Immature natural killer cell (primary cell): ENCODE measurements around the gene PPM1H. TPM values are rescaled to one million over a fixed set of nuclear protein-coding genes. Genes with fewer than 3 reads are reported as not detected.
"Not testable (repeated sequence)": the region's sequence is repeated elsewhere in the genome, so short reads cannot be mapped to it uniquely, and the experiment has no call there.

ENCODE experiments used
- DNase-seq, 3 donors: peaks; one replicate each; pipeline ENCODE4 v3.0.0; 2022; ENCODE audit warnings: mixed read lengths in 1 of 3
- H3K27ac Mint-ChIP-seq, 6 donors: one replicate each; pipeline ENCODE4 v1.8.0; 2020; ENCODE audit warnings: mixed read lengths in 6 of 6, mild to moderate bottlenecking in 5 of 6, inconsistent platforms in 4 of 6, moderate library complexity in 3 of 6
- H3K27me3 Mint-ChIP-seq, 3 donors: one replicate each; pipeline ENCODE4 v1.8.0; 2020 to 2021; ENCODE audit warnings: low read depth in 3 of 3, mild to moderate bottlenecking in 3 of 3, mixed read lengths in 3 of 3, moderate library complexity in 3 of 3, inconsistent platforms in 1 of 3
- H3K36me3 Mint-ChIP-seq, 3 donors: one replicate each; pipeline ENCODE4 v1.8.0; 2020; ENCODE audit warnings: mixed read lengths in 3 of 3, inconsistent platforms in 2 of 3, mild to moderate bottlenecking in 2 of 3
- H3K4me1 Mint-ChIP-seq, 2 donors: one replicate each; pipeline ENCODE4 v1.8.0; 2020; ENCODE audit warnings: inconsistent platforms in 2 of 2, mild to moderate bottlenecking in 2 of 2, mixed read lengths in 2 of 2, moderate library complexity in 1 of 2
- H3K4me3 Mint-ChIP-seq, 5 donors: one replicate each; pipeline ENCODE4 v1.8.0; 2020; ENCODE audit warnings: mild to moderate bottlenecking in 5 of 5, mixed read lengths in 5 of 5, inconsistent platforms in 3 of 5, moderate library complexity in 3 of 5
- H3K9me3 Mint-ChIP-seq, 6 donors: one replicate each; pipeline ENCODE4 v1.8.0; 2020; ENCODE audit warnings: mild to moderate bottlenecking in 6 of 6, mixed read lengths in 6 of 6, inconsistent platforms in 4 of 6, moderate library complexity in 3 of 6
- polyA plus RNA-seq, 3 donors: library from polyadenylated mRNA; unstranded; fragments of 300-500 nt; fragmentation: Illumina TruSeq; gene quantifications; one replicate each; pipeline ENCODE4 v1.2.3, GENCODE V29; 2021

Gene PPM1H
- polyA plus RNA-seq, 3 donors from 2014 or later, result 0.50 TPM; not detected in 2

- Mint-ChIP-seq H3K9me3 (no peaks in the 10 kb centered on the region), H3K27me3 (peaks cover 0 to 6% (median 0%) of the 10 kb centered on the region in 3 donors), H3K27ac (no peak overlapping the region), H3K4me1 (no peaks in the 10 kb centered on the region), H3K4me3 (no peak overlapping the region), H3K36me3 (no peaks in the 10 kb centered on the region)
- no peak for DNase-seq
Observed at GRCh38 chr12:62736596-62736995, 198.4 kb downstream of the PPM1H start.

- Mint-ChIP-seq H3K4me3 (no peak overlapping the region), H3K27me3 (peaks cover 0 to 6% (median 0%) of the 10 kb centered on the region in 3 donors), H3K27ac (no peak overlapping the region), H3K36me3 (no peaks in the 10 kb centered on the region), H3K9me3 (no peaks in the 10 kb centered on the region), H3K4me1 (no peaks in the 10 kb centered on the region)
- no peak for DNase-seq
Observed at GRCh38 chr12:62732861-62733427, 202.0 kb downstream of the PPM1H start.

- Mint-ChIP-seq H3K27ac (no peak overlapping the region), H3K36me3 (no peaks in the 10 kb centered on the region), H3K4me3 (no peak overlapping the region), H3K27me3 (peaks cover 0 to 6% (median 0%) of the 10 kb centered on the region in 3 donors), H3K4me1 (no peaks in the 10 kb centered on the region), H3K9me3 (no peaks in the 10 kb centered on the region)
- DNase-seq, result no peak
Observed at GRCh38 chr12:62731055-62731820, 203.7 kb downstream of the PPM1H start.

GRCh38 chr12:62730649-62731048, 204.3 kb downstream of the PPM1H start:
- DNase-seq, result no peak
- no peaks in the 10 kb centered on the region for H3K9me3 Mint-ChIP-seq
- H3K4me1 Mint-ChIP-seq, result no peaks in the 10 kb centered on the region
- peaks cover 0 to 6% (median 0%) of the 10 kb centered on the region in 3 donors for H3K27me3 Mint-ChIP-seq
- no peak overlapping the region for H3K27ac Mint-ChIP-seq
- H3K4me3 Mint-ChIP-seq, result no peak overlapping the region
- H3K36me3 Mint-ChIP-seq, result no peaks in the 10 kb centered on the region

- not testable (repeated sequence) for H3K4me3 Mint-ChIP-seq, H3K27ac Mint-ChIP-seq, H3K4me1 Mint-ChIP-seq, H3K27me3 Mint-ChIP-seq, H3K36me3 Mint-ChIP-seq, H3K9me3 Mint-ChIP-seq, DNase-seq
Observed at GRCh38 chr12:62729579-62730544, 205.1 kb downstream of the PPM1H start.

GRCh38 chr12:62728741-62729140, 206.2 kb downstream of the PPM1H start:
- H3K36me3 Mint-ChIP-seq, result no peaks in the 10 kb centered on the region
- H3K27ac Mint-ChIP-seq, result no peak overlapping the region
- DNase-seq, result no peak
- peaks cover 0 to 4% (median 0%) of the 10 kb centered on the region in 3 donors for H3K27me3 Mint-ChIP-seq
- H3K4me3 Mint-ChIP-seq, result no peak overlapping the region
- no peaks in the 10 kb centered on the region for H3K9me3 Mint-ChIP-seq
- H3K4me1 Mint-ChIP-seq, result no peaks in the 10 kb centered on the region

GRCh38 chr12:62726471-62726980, 208.4 kb downstream of the PPM1H start:
- no peak overlapping the region for H3K4me3 Mint-ChIP-seq
- H3K27ac Mint-ChIP-seq, result no peak overlapping the region
- H3K4me1 Mint-ChIP-seq, result no peaks in the 10 kb centered on the region
- no peaks in the 10 kb centered on the region for H3K9me3 Mint-ChIP-seq
- no peak for DNase-seq
- H3K36me3 Mint-ChIP-seq, result no peaks in the 10 kb centered on the region
- H3K27me3 Mint-ChIP-seq, result no peaks in the 10 kb centered on the region

GRCh38 chr12:62725781-62726180, 209.2 kb downstream of the PPM1H start:
- H3K27ac Mint-ChIP-seq, result no peak overlapping the region
- no peaks in the 10 kb centered on the region for H3K27me3 Mint-ChIP-seq
- H3K36me3 Mint-ChIP-seq, result no peaks in the 10 kb centered on the region

GRCh38 chr12:62724947-62725451, 210.0 kb downstream of the PPM1H start:
- H3K9me3 Mint-ChIP-seq, result no peaks in the 10 kb centered on the region
- no peak overlapping the region for H3K27ac Mint-ChIP-seq
- H3K4me1 Mint-ChIP-seq, result no peaks in the 10 kb centered on the region
- H3K4me3 Mint-ChIP-seq, result no peak overlapping the region
- no peak for DNase-seq
- no peaks in the 10 kb centered on the region for H3K36me3 Mint-ChIP-seq
- peaks cover 0 to 2% (median 0%) of the 10 kb centered on the region in 3 donors for H3K27me3 Mint-ChIP-seq

More at GRCh38 chr12:62725781-62726180, 209.2 kb downstream of the PPM1H start:
- no peaks in the 10 kb centered on the region for H3K9me3 Mint-ChIP-seq
- no peak overlapping the region for H3K4me3 Mint-ChIP-seq
- H3K4me1 Mint-ChIP-seq, result no peaks in the 10 kb centered on the region
- DNase-seq, result no peak

- H3K9me3 Mint-ChIP-seq, result no peaks in the 10 kb centered on the region
- no peaks in the 10 kb centered on the region for H3K4me1 Mint-ChIP-seq
- H3K4me3 Mint-ChIP-seq, result no peak overlapping the region
- H3K27me3 Mint-ChIP-seq, result peaks cover 0 to 2% (median 0%) of the 10 kb centered on the region in 3 donors
- H3K36me3 Mint-ChIP-seq, result no peaks in the 10 kb centered on the region
- no peak for DNase-seq
- H3K27ac Mint-ChIP-seq, result no peak overlapping the region
Observed at GRCh38 chr12:62724285-62724684, 210.7 kb downstream of the PPM1H start.

- no peak for DNase-seq
- Mint-ChIP-seq H3K4me1 (no peaks in the 10 kb centered on the region), H3K36me3 (no peaks in the 10 kb centered on the region), H3K9me3 (no peaks in the 10 kb centered on the region), H3K27me3 (peaks cover 0 to 2% (median 0%) of the 10 kb centered on the region in 3 donors), H3K27ac (no peak overlapping the region), H3K4me3 (no peak overlapping the region)
Observed at GRCh38 chr12:62722971-62723680, 211.8 kb downstream of the PPM1H start.

GRCh38 chr12:62720661-62721330, 214.2 kb downstream of the PPM1H start:
- H3K9me3 Mint-ChIP-seq, result no peaks in the 10 kb centered on the region
- no peaks in the 10 kb centered on the region for H3K36me3 Mint-ChIP-seq
- H3K27ac Mint-ChIP-seq, result no peak overlapping the region
- no peak for DNase-seq
- H3K27me3 Mint-ChIP-seq, result peaks cover 0 to 2% (median 0%) of the 10 kb centered on the region in 3 donors
- H3K4me3 Mint-ChIP-seq, result no peak overlapping the region
- no peaks in the 10 kb centered on the region for H3K4me1 Mint-ChIP-seq

GRCh38 chr12:62720025-62720424, 214.9 kb downstream of the PPM1H start:
- Mint-ChIP-seq H3K27me3 (peaks cover 0 to 2% (median 0%) of the 10 kb centered on the region in 3 donors), H3K36me3 (no peaks in the 10 kb centered on the region), H3K4me1 (no peaks in the 10 kb centered on the region), H3K4me3 (no peak overlapping the region), H3K9me3 (no peaks in the 10 kb centered on the region), H3K27ac (no peak overlapping the region)
- DNase-seq, result no peak
